Neuron (in vitro differentiated cells): Measurements from ENCODE around the gene PRXL2B.

Experiments used
- H2AFZ ChIP-seq: one replicate; pipeline ENCODE4 v1.6.1; 2013; ENCODE audit warnings: low read depth, mild to moderate bottlenecking, inconsistent platforms, low read length, moderate library complexity
- H3K27me3 ChIP-seq: one replicate; pipeline ENCODE4 v1.6.1; 2013; ENCODE audit warnings: low read length; ENCODE audit not compliant: insufficient read depth
- H3K36me3 ChIP-seq: one replicate; pipeline ENCODE4 v1.6.1; 2013; ENCODE audit warnings: low read length; ENCODE audit not compliant: insufficient read depth
- H3K4me1 ChIP-seq: one replicate; pipeline ENCODE4 v1.6.1; 2013; ENCODE audit warnings: low read length; ENCODE audit not compliant: insufficient read depth
- H3K4me3 ChIP-seq: 2 replicates; pipeline ENCODE4 v1.5.1; 2013; ENCODE audit warnings: mild to moderate bottlenecking, low read length, moderate library complexity
- H3K9me3 ChIP-seq: one replicate; pipeline ENCODE4 v1.6.1; 2013; ENCODE audit warnings: low read length

The PRXL2B gene

GRCh38 chr1:2588661-2589430, 2.3 kb downstream of the PRXL2B start:
- Histone ChIP-seq H3K4me3 (no peak overlapping the region), H2AFZ (no peak overlapping the region), H3K4me1 (peaks cover 18% of the 10 kb centered on the region), H3K9me3 (peaks cover 5% of the 10 kb centered on the region), H3K27me3 (no peaks in the 10 kb centered on the region), H3K36me3 (peaks cover 8% of the 10 kb centered on the region)

GRCh38 chr1:2589431-2590232, 3.1 kb downstream of the PRXL2B start:
- Histone ChIP-seq H2AFZ (no peak overlapping the region), H3K27me3 (no peaks in the 10 kb centered on the region), H3K4me1 (peaks cover 18% of the 10 kb centered on the region), H3K4me3 (no peak overlapping the region), H3K9me3 (peaks cover 5% of the 10 kb centered on the region), H3K36me3 (peaks cover 8% of the 10 kb centered on the region)

GRCh38 chr1:2590233-2591141, 3.9 kb downstream of the PRXL2B start:
- Histone ChIP-seq H2AFZ (no peak overlapping the region), H3K36me3 (peaks cover 8% of the 10 kb centered on the region), H3K27me3 (no peaks in the 10 kb centered on the region), H3K9me3 (peaks cover 5% of the 10 kb centered on the region), H3K4me3 (no peak overlapping the region), H3K4me1 (peaks cover 10% of the 10 kb centered on the region)

- Histone ChIP-seq H3K4me1 (peaks cover 9% of the 10 kb centered on the region), H2AFZ (no peak overlapping the region), H3K4me3 (no peak overlapping the region), H3K36me3 (peaks cover 8% of the 10 kb centered on the region), H3K27me3 (no peaks in the 10 kb centered on the region), H3K9me3 (peaks cover 5% of the 10 kb centered on the region)
Measured at GRCh38 chr1:2591233-2591580, 4.6 kb downstream of the PRXL2B start.

- Histone ChIP-seq H2AFZ (no peak overlapping the region), H3K9me3 (peaks cover 5% of the 10 kb centered on the region), H3K4me1 (peaks cover 9% of the 10 kb centered on the region), H3K27me3 (peaks cover 4% of the 10 kb centered on the region), H3K36me3 (peaks cover 8% of the 10 kb centered on the region), H3K4me3 (no peak overlapping the region)
Measured at GRCh38 chr1:2591581-2592261, 5.1 kb downstream of the PRXL2B start.

GRCh38 chr1:2592672-2593071, 6.1 kb downstream of the PRXL2B start:
- Histone ChIP-seq H3K36me3 (peaks cover 8% of the 10 kb centered on the region), H3K4me1 (peaks cover 3% of the 10 kb centered on the region), H2AFZ (no peak overlapping the region), H3K27me3 (peaks cover 12% of the 10 kb centered on the region), H3K9me3 (peaks cover 5% of the 10 kb centered on the region), H3K4me3 (no peak overlapping the region)

GRCh38 chr1:2593251-2593878, 6.8 kb downstream of the PRXL2B start:
- Histone ChIP-seq H3K9me3 (peaks cover 9% of the 10 kb centered on the region), H3K27me3 (peaks cover 15% of the 10 kb centered on the region), H3K36me3 (peaks cover 8% of the 10 kb centered on the region), H2AFZ (no peak overlapping the region), H3K4me1 (no peaks in the 10 kb centered on the region), H3K4me3 (no peak overlapping the region)

GRCh38 chr1:2594001-2594640, 7.5 kb downstream of the PRXL2B start:
- no peaks in the 10 kb centered on the region for H3K4me1 ChIP-seq
- H3K27me3 ChIP-seq = peaks cover 18% of the 10 kb centered on the region
- no peak overlapping the region for H2AFZ ChIP-seq
- H3K4me3 ChIP-seq = no peak overlapping the region
- H3K36me3 ChIP-seq = peaks cover 4% of the 10 kb centered on the region
- H3K9me3 ChIP-seq = peaks cover 12% of the 10 kb centered on the region

- Histone ChIP-seq H3K4me1 (no peaks in the 10 kb centered on the region), H3K4me3 (no peak overlapping the region)
Measured at GRCh38 chr1:2594641-2595131, 8.1 kb downstream of the PRXL2B start.

GRCh38 chr1:2595261-2595811, 8.8 kb downstream of the PRXL2B start:
- no peaks in the 10 kb centered on the region for H3K36me3 ChIP-seq
- H3K4me3 ChIP-seq = no peak overlapping the region
- peaks cover 18% of the 10 kb centered on the region for H3K27me3 ChIP-seq
- peaks cover 12% of the 10 kb centered on the region for H3K9me3 ChIP-seq
- no peak overlapping the region for H2AFZ ChIP-seq
- H3K4me1 ChIP-seq = no peaks in the 10 kb centered on the region

More at GRCh38 chr1:2594641-2595131, 8.1 kb downstream of the PRXL2B start:
- Histone ChIP-seq H3K9me3 (peaks cover 12% of the 10 kb centered on the region), H3K36me3 (no peaks in the 10 kb centered on the region), H2AFZ (no peak overlapping the region), H3K27me3 (peaks cover 18% of the 10 kb centered on the region)

GRCh38 chr1:2595812-2596529, 9.4 kb downstream of the PRXL2B start:
- H3K36me3 ChIP-seq = no peaks in the 10 kb centered on the region

More at GRCh38 chr1:2595812-2596529, 9.4 kb downstream of the PRXL2B start:
- H3K27me3 ChIP-seq = peaks cover 18% of the 10 kb centered on the region
- H3K9me3 ChIP-seq = peaks cover 7% of the 10 kb centered on the region
- no peaks in the 10 kb centered on the region for H3K4me1 ChIP-seq
- no peak overlapping the region for H2AFZ ChIP-seq
- no peak overlapping the region for H3K4me3 ChIP-seq
